ENCODE data around the gene TSNAXIP1.

The TSNAXIP1 gene

DNA sequence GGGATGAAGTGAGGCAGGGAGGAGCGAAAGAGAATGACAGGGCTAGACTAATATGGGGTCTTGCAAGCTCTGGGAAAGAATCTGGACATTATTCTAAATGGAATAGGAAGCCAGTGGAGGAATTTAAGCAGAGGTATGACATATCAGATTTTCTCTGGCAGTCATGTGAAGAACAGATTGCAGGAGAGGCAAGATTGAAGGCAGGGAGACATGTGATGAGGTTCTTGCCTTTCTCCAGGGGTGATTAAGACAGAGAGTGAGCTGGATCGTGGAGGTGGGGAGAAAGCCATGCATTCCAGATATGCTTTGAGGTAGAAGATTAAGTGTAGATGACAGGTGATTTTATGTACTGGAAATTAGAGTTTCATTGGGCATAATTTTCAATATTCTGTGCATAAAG, 31.1 kb downstream of the TSNAXIP1 start:
- DNase-seq (ENCODE audit: low spot score) = no peak

GRCh38 chr16:67841198-67841815, 34.6 kb downstream of the TSNAXIP1 start:
- no peak for DNase-seq (ENCODE audit: low spot score)

- peak; percentile 86 for DNase-seq (ENCODE audit: low spot score)
Observed at GRCh38 chr16:67841816-67842508, 35.3 kb downstream of the TSNAXIP1 start, which contains the start of gene THAP11. Gene THAP11 (plus strand): TSS chr16:67842320. CDS start chr16:67842555, 235 bp downstream.

GRCh38 chr16:67842509-67843342, 36.0 kb downstream of the TSNAXIP1 start:
- no peak for DNase-seq (ENCODE audit: low spot score)

DNA sequence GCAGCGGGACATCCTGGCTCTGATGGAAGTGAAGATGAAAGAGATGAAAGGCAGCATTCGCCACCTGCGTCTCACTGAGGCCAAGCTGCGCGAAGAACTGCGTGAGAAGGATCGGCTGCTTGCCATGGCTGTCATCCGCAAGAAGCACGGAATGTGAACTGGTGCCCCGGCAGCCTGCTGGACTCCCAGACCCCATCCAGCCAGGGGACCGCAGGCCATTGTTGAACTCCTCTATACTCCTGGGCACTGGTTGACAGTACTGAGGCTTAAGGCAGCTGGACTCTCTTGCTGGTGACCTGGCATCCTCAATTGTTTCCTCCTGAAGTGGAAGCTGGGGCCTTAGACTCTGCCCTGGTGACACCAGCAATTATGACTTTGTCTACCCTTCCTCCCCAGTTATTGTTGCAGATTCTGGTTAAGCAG, 36.7 kb downstream of the TSNAXIP1 start:
- DNase-seq (ENCODE audit: low spot score) = no peak

DNA sequence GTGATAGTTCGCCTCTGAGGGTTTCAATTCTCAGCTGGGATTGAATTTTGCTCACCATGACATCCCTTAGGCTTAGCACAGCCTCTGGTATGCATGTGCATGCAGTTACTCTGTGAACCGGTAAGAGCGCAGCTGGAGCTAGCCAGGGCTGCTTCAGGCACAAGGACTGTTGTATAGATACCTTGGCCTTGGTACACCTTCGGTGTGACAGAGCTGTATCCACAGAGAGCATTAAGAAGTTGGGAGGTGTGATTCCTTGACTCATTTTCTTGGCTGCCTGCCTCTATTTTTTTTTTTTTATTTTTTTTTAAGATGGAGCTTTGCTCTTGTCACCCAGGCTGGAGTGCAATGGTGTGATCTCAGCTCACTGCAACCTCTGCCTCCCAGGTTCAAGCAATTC, 37.8 kb downstream of the TSNAXIP1 start:
- DNase-seq (ENCODE audit: low spot score) = no peak

DNA sequence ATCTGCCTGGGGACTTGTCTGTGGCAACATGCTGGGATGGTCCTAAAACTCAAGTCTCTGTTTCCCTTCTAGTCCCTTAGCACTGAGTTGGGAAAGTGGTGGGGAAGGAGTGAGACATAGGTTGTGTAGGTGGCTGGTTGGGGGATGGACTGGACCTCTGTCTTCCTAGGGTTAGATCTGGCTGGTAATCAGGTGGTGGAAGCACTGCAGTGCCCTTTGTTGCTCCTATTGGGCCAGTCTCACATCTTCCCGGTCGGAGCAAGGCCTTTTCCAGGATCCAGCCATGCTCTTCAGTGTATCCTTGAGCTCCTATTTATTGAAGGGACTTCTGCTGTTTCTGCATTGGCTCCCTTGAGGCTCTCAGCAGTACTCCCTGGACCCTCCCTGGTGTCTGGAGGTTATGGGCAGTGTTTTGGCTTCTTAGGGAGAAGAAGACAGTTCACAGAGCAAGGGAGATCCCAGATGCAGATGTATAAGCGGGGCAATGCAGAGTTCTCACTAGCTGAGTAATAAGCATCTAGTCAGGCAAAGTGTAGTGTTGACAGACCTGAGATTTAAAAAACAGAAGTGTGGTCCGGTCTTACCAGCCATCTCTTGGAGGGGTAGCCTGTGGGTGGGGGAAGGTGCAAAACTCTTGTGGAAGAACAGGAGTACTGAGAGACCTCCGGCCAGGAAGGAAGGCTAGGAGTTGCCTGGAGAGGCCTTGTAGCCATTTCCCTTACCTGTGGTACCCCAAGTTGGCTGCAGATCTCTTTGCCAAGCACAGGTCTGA, 38.8 kb downstream of the TSNAXIP1 start:
- DNase-seq (ENCODE audit: low spot score) = no peak

DNA sequence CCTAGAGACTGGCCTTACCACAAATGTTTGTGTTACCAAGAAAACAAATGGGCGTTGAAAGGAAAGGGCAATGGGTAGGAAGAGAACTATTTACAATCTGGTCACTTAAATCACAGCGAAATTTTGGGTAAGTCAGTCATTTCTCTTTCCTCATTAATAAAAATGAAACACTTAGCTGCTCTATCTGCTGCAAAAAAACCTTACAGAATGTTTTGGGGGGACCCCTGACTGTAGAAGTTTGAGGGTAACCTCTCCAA, 39.3 kb downstream of the TSNAXIP1 start:
- DNase-seq (ENCODE audit: low spot score) = no peak

DNA sequence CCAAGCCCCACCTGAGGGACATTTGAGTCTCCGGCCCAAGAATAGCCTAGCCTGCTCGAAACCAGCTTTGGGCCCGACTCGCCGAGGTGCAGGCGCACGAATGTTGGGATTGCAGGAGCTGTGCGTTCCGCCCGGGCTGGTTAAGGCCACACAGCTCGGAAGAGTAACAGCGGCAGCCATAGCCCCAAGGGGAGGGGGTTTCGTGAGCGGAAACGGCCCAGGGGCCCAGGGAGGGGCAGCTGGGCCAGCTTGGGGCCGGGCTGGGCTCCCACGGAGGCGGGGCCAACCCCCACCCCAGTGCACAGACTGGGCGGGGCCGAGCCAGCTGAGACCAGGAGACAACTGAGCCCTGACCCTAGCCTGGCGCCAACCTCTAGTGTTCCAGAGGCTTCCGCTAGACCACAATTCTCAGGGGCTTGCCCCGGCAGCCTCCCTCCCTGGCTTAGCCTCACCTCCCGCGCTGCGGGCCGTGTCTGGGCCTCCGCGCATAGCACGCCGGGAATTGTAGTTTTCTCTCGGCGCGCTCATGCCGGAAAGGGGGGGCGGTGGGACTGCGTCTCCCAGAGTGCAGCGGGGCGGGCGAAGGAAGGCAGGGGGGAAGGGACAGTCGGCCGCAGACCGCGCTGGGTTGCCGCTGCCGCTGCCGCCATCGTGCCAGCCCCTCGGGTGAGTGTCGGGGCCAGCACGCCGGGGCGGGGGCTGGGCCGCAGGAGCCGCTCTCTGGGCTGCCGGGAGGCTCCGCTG, 39.8 kb downstream of the TSNAXIP1 start, which contains the start of gene NUTF2:
Gene NUTF2, plus strand, starts transcription at position 614 of the 744 bp plus-strand sequence. CDS start 18,198 bp downstream, outside the sequence.
- peak; percentile 74 for DNase-seq (ENCODE audit: low spot score)

DNA sequence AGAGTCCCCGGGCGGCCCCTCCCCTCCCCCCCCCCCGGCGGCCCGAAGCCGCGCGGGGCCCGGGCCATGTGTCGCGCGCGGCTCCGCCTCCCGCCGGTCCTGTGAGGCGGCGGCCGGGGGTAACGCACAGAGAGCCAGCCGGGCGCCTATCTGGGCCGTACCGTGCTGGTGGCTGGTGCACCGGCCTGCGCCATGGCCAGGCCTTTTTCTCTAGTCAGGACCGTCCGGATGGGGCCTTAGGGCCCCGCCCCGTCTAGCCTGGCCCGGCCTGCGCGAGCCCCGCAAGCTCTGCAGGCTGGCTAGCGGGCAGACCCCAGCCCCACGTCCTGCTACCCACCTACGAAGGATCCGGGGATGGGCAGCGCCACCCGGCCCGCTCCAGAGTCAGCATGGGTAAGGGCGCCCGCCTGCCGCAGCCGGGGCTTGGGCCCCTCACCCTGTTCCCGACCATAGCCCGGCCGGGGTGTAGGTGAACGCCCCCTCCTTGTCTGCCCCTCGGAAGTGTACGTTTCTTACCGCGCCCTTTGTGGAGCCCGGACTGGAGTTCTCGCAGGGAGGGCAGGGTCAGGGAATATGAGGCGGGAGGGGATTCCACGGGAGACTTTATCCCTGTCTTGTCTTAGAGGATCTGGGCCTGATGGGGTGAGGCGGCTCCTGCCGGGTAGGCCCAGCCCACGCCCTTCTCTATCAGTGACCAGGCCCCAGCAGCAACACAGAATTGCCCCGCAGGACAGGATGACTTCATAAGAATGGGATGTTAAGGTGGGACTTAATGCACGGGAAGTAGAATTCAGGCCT, 40.6 kb downstream of the TSNAXIP1 start, which contains the start of gene CENPT:
Gene CENPT, minus strand, starts transcription at position 630 of the 798 bp plus-strand sequence. CDS start 13,834 bp downstream, outside the sequence.
- no peak for DNase-seq (ENCODE audit: low spot score)

GRCh38 chr16:67848118-67848517, 41.4 kb downstream of the TSNAXIP1 start:
- DNase-seq (ENCODE audit: low spot score) = no peak

DNA sequence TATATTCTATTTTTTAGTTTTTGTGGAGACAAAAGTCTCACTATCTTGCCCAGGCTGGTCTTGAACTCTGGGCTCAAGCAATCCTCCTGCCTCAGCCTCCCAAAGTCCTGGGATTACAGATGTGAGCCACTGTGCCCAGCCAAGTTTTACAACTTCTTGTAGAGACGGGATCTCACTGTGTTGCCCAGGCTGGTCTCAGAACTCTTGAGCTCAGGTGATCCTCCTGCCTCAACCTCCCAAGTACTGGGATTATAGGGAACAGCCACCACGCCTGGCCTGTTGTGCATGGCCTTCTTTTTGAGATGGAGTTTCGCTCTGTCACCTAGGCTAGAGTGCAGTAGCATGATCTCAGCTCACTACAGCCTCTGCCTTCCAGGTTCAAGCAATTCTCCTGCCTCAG, 47.0 kb downstream of the TSNAXIP1 start:
- no peak for DNase-seq (ENCODE audit: low spot score)

- DNase-seq (ENCODE audit: low spot score) = no peak
Observed at GRCh38 chr16:67855789-67856188, 49.1 kb downstream of the TSNAXIP1 start.

DNA sequence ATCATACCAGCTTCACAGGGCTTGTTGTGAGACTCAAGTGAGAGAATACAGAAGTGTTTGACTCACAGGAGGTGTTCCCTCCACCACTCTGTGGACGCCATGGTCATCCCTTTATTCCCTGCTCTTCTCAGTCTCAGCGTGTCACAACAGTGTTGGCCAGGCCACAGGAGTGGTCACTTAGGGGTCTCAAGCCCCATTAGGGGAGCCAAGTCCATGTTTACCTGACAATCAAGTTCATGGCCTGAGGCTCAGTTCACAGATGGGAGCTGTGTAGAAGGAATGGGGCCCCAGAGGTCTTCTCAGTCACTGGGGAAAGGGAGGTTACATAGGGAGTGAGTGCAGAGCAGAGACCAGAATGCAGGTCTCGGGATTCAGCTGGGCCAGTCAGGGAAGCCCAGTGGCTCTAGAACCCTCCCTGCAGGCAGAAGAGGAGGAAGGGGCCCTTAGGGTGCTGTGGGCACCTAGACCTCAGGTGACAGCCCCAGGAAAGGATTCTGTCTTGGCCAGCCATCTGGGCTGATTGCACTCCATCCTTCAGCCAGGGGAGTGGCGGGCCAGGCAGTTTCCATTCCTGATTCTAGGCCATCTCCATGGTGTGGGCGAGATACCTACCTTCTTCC, 50.3 kb downstream of the TSNAXIP1 start:
- DNase-seq (ENCODE audit: low spot score) = no peak

- DNase-seq (ENCODE audit: low spot score) = peak; percentile 74
Observed at GRCh38 chr16:67857547-67858233, 51.0 kb downstream of the TSNAXIP1 start.

DNA sequence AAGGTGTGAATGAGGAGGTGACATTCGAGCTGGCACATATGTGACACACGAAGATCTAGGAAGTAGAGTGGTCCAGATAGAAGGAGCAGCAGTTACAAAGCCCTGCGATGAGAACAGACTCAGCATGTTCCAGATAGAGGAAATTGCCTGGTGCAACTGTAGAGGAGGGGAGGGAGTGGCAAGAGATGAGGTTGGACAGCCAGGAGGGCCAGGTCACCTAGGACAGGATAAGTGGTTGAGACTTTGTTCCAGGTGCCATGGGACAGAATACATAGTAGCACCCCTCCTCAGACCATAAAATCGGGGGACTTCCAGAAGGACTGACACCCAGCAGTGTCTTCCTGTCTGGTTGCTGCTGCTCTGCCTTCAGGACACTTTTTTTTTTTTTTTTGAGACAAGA, 51.8 kb downstream of the TSNAXIP1 start:
- DNase-seq (ENCODE audit: low spot score) = no peak

DNA sequence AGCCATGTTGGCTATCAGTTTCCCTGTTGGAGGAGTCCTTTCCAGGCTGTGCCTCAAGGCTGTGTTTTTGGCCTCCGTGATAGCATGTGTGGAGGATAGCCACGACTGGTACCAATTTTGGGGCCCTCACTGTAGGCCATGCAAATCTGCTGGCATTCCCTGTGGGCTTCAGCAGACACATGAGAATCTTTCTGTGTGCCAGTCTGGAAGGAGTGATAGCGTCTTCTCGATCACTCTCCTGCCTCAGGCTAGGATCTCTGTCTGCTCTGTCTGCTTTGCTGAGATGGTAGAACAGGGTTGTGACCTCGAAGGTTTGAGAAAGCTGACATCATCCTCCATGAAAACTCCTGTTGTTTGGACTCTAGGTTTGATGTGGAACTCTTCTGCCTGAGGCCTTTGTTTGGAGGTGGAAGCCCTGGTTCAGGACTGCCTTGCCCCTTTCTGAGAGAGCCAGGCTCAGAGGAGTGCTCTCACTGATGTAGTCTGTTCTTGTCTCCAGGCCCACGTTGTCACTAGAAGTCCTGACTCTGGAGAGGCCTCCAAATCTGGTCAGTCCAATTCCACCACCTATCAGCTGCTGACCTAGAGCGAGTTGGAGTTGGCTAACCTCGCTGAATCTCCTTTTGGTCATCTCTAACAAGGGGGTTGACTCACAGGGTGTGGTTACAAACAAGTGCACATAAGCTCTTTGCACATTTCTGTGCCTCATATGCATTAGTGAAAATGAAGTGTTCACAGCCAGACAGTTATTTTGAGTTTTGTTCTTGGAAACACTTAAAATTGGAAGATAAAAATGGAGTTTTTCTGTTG, 54.1 kb downstream of the TSNAXIP1 start:
- peak; percentile 55 for DNase-seq (ENCODE audit: low spot score)

- DNase-seq (ENCODE audit: low spot score) = no peak
Observed at GRCh38 chr16:67861877-67862276, 55.2 kb downstream of the TSNAXIP1 start.

Data from COLO829 (cell line).